Measurements from ENCODE around the gene ZNF700.
"Not testable (repeated sequence)": the region's sequence is repeated elsewhere in the genome, so short reads cannot be mapped to it uniquely, and the experiment has no call there.

The ZNF700 gene

GRCh38 chr19:11991921-11992320 is 67.0 kb downstream of the ZNF700 start:
- DNase-seq = not testable (repeated sequence)

- no peak for DNase-seq
Measured at GRCh38 chr19:11995174-11995573, 70.3 kb downstream of the ZNF700 start.
